Osteocyte (in vitro differentiated cells): ENCODE measurements around the gene CFAP97D2. TPM values are rescaled to one million over a fixed set of nuclear protein-coding genes. Genes with fewer than 3 reads are reported as not detected.
"Not testable (repeated sequence)": the region's sequence is repeated elsewhere in the genome, so short reads cannot be mapped to it uniquely, and the experiment has no call there.

Experiments
- DNase-seq: peaks from one replicate; pipeline ENCODE4 v3.0.0; 2021; ENCODE audit warnings: mixed read lengths; ENCODE audit not compliant: unreplicated experiment; ENCODE audit errors: extremely low spot score
- H3K27ac Mint-ChIP-seq: one replicate; pipeline ENCODE4 v1.8.0; 2021; ENCODE audit warnings: mild to moderate bottlenecking, mixed read lengths; ENCODE audit not compliant: unreplicated experiment
- H3K27me3 Mint-ChIP-seq: one replicate; pipeline ENCODE4 v1.8.0; 2021; ENCODE audit warnings: mixed read lengths; ENCODE audit not compliant: unreplicated experiment
- H3K36me3 Mint-ChIP-seq: one replicate; pipeline ENCODE4 v1.8.0; 2021; ENCODE audit warnings: mixed read lengths; ENCODE audit not compliant: unreplicated experiment
- H3K4me1 Mint-ChIP-seq: one replicate; pipeline ENCODE4 v1.8.0; 2021; ENCODE audit warnings: mixed read lengths; ENCODE audit not compliant: unreplicated experiment
- H3K4me3 Mint-ChIP-seq: one replicate; pipeline ENCODE4 v1.8.0; 2021; ENCODE audit warnings: mild to moderate bottlenecking, moderate library complexity, mixed read lengths; ENCODE audit not compliant: unreplicated experiment
- H3K9me3 Mint-ChIP-seq: one replicate; pipeline ENCODE4 v1.8.0; 2021; ENCODE audit warnings: mixed read lengths; ENCODE audit not compliant: unreplicated experiment
- CTCF ChIP-seq: fragments of 200-600 bp; sonication (generic); IDR thresholded peaks from 2 replicates; pipeline ENCODE4 v1.5.0; 2021; ENCODE audit warnings: antibody characterized with exemption, mild to moderate bottlenecking, moderate library complexity
- total RNA-seq: library from RNA; stranded (reverse); gene quantifications from 2 replicates; pipeline ENCODE4 v1.2.1, GENCODE V29; 2021

Gene CFAP97D2
- total RNA-seq, 1 donor from 2014 or later = not detected

GRCh38 chr13:114147803-114148520, 31.1 kb upstream of the CFAP97D2 start:
- Mint-ChIP-seq H3K9me3 (no peaks in the 10 kb centered on the region), H3K4me1 (peaks cover 4% of the 10 kb centered on the region), H3K27ac (no peak overlapping the region), H3K27me3 (peaks cover 28% of the 10 kb centered on the region), H3K36me3 (no peaks in the 10 kb centered on the region), H3K4me3 (no peak overlapping the region)
- no peak for DNase-seq
- no peak for TF ChIP-seq CTCF

GRCh38 chr13:114148521-114148855, 30.6 kb upstream of the CFAP97D2 start:
- DNase-seq = no peak
- peaks cover 33% of the 10 kb centered on the region for H3K27me3 Mint-ChIP-seq
- H3K9me3 Mint-ChIP-seq = no peaks in the 10 kb centered on the region
- H3K27ac Mint-ChIP-seq = no peak overlapping the region
- no peaks in the 10 kb centered on the region for H3K36me3 Mint-ChIP-seq
- H3K4me3 Mint-ChIP-seq = no peak overlapping the region
- TF ChIP-seq CTCF = no peak
- peaks cover 6% of the 10 kb centered on the region for H3K4me1 Mint-ChIP-seq

- not testable (repeated sequence) for H3K4me1 Mint-ChIP-seq, DNase-seq, H3K9me3 Mint-ChIP-seq, H3K4me3 Mint-ChIP-seq, H3K27ac Mint-ChIP-seq, H3K36me3 Mint-ChIP-seq
- peaks cover 37% of the 10 kb centered on the region for H3K27me3 Mint-ChIP-seq
Observed at GRCh38 chr13:114148886-114149285, 30.2 kb upstream of the CFAP97D2 start.

GRCh38 chr13:114149774-114150740, 29.0 kb upstream of the CFAP97D2 start:
- Mint-ChIP-seq H3K4me1 (peaks cover 6% of the 10 kb centered on the region), H3K36me3 (no peaks in the 10 kb centered on the region), H3K27me3 (peaks cover 41% of the 10 kb centered on the region), H3K27ac (no peak overlapping the region), H3K4me3 (no peak overlapping the region), H3K9me3 (no peaks in the 10 kb centered on the region)
- DNase-seq = no peak
- no peak for TF ChIP-seq CTCF

GRCh38 chr13:114151031-114151430, 28.0 kb upstream of the CFAP97D2 start:
- Mint-ChIP-seq H3K27me3 (peaks cover 41% of the 10 kb centered on the region), H3K9me3 (no peaks in the 10 kb centered on the region), H3K4me3 (no peak overlapping the region), H3K4me1 (peaks cover 6% of the 10 kb centered on the region), H3K36me3 (no peaks in the 10 kb centered on the region), H3K27ac (no peak overlapping the region)
- no peak for TF ChIP-seq CTCF
- no peak for DNase-seq
